Panc1 (cell line): Measurements from ENCODE around the gene UROC1.

Source experiments
- POLR2AphosphoS5 ChIP-seq: IDR thresholded peaks from 2 replicates; pipeline ENCODE4 v1.6.1; 2012; ENCODE audit warnings: mild to moderate bottlenecking, low read depth, low read length, moderate library complexity
- TF ChIP-seq, protein P1 (sequence below): fragments of 450-650 bp; IDR thresholded peaks from 2 replicates; pipeline ENCODE4 v1.5.1; 2017; ENCODE audit warnings: mild to moderate bottlenecking

DNA sequence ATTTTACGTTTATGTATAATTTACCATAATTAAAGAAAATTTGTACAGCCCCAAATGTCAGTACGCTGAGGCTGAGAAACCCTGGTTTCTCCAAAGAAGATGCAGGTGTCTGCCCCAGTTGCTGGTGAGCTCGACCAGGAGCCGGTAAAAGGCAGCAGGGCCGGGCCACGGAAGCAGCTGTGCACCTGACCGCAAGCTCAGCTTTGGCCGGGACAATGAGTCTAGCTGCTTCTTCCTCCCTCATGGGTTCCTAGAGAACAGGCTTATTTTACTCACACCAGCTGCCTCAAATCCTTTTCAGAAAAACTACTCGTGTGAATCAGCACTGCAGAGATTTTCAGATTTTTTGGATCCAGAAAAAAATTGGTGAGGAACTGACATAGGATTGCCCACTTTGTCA lies 23.8 kb downstream of the UROC1 start:
- no peak for TF ChIP-seq POLR2AphosphoS5
- TF ChIP-seq, protein P1, sequence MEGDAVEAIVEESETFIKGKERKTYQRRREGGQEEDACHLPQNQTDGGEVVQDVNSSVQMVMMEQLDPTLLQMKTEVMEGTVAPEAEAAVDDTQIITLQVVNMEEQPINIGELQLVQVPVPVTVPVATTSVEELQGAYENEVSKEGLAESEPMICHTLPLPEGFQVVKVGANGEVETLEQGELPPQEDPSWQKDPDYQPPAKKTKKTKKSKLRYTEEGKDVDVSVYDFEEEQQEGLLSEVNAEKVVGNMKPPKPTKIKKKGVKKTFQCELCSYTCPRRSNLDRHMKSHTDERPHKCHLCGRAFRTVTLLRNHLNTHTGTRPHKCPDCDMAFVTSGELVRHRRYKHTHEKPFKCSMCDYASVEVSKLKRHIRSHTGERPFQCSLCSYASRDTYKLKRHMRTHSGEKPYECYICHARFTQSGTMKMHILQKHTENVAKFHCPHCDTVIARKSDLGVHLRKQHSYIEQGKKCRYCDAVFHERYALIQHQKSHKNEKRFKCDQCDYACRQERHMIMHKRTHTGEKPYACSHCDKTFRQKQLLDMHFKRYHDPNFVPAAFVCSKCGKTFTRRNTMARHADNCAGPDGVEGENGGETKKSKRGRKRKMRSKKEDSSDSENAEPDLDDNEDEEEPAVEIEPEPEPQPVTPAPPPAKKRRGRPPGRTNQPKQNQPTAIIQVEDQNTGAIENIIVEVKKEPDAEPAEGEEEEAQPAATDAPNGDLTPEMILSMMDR = no peak
